Endothelial cell (in vitro differentiated cells): ENCODE data around the gene CEP41. TPM values are rescaled to one million over a fixed set of nuclear protein-coding genes. Genes with fewer than 3 reads are reported as not detected.

ENCODE experiments used
- DNase-seq: peaks from one replicate; pipeline ENCODE4 v3.0.0; 2021; ENCODE audit warnings: low spot score
- H3K27ac Mint-ChIP-seq: one replicate; pipeline ENCODE4 v1.8.0; 2021; ENCODE audit warnings: mixed read lengths, inconsistent platforms; ENCODE audit not compliant: unreplicated experiment
- H3K27me3 Mint-ChIP-seq: one replicate; pipeline ENCODE4 v1.8.0; 2021; ENCODE audit warnings: mild to moderate bottlenecking, moderate library complexity, mixed read lengths, inconsistent platforms; ENCODE audit not compliant: unreplicated experiment
- H3K36me3 Mint-ChIP-seq: one replicate; pipeline ENCODE4 v1.8.0; 2021; ENCODE audit warnings: mild to moderate bottlenecking, low read depth, mixed read lengths, inconsistent platforms; ENCODE audit not compliant: unreplicated experiment
- H3K4me1 Mint-ChIP-seq: one replicate; pipeline ENCODE4 v1.8.0; 2021; ENCODE audit warnings: mild to moderate bottlenecking, mixed read lengths, inconsistent platforms; ENCODE audit not compliant: unreplicated experiment
- H3K4me3 Mint-ChIP-seq: one replicate; pipeline ENCODE4 v1.8.0; 2021; ENCODE audit warnings: mild to moderate bottlenecking, mixed read lengths, inconsistent platforms; ENCODE audit not compliant: unreplicated experiment
- H3K9me3 Mint-ChIP-seq: one replicate; pipeline ENCODE4 v1.8.0; 2021; ENCODE audit warnings: mixed read lengths, inconsistent platforms; ENCODE audit not compliant: unreplicated experiment
- total RNA-seq: library from RNA; stranded (reverse); fragmentation: NEBNext Ultra II Directional; extraction: Animal tissue kit (Norgen Biotek cat#: 25700); gene quantifications from one replicate; pipeline ENCODE4 v1.2.1, GENCODE V29; 2021; ENCODE audit not compliant: unreplicated experiment
- TF ChIP-seq, protein P1 (sequence below): fragments of 200-600 bp; sonication (generic); IDR thresholded peaks from one replicate; pipeline ENCODE4 v1.5.0; 2021; ENCODE audit warnings: antibody characterized with exemption; ENCODE audit not compliant: unreplicated experiment

CEP41 gene
- total RNA-seq, 1 donor from 2014 or later: 14.3 TPM

GRCh38 chr7:130397051-130397757, 43.6 kb downstream of the CEP41 start:
- no peak overlapping the region for H3K4me3 Mint-ChIP-seq
- no peak overlapping the region for H3K27ac Mint-ChIP-seq
- H3K9me3 Mint-ChIP-seq: no peaks in the 10 kb centered on the region
- no peak for DNase-seq
- H3K27me3 Mint-ChIP-seq: peaks cover 4% of the 10 kb centered on the region
- TF ChIP-seq, protein P1, sequence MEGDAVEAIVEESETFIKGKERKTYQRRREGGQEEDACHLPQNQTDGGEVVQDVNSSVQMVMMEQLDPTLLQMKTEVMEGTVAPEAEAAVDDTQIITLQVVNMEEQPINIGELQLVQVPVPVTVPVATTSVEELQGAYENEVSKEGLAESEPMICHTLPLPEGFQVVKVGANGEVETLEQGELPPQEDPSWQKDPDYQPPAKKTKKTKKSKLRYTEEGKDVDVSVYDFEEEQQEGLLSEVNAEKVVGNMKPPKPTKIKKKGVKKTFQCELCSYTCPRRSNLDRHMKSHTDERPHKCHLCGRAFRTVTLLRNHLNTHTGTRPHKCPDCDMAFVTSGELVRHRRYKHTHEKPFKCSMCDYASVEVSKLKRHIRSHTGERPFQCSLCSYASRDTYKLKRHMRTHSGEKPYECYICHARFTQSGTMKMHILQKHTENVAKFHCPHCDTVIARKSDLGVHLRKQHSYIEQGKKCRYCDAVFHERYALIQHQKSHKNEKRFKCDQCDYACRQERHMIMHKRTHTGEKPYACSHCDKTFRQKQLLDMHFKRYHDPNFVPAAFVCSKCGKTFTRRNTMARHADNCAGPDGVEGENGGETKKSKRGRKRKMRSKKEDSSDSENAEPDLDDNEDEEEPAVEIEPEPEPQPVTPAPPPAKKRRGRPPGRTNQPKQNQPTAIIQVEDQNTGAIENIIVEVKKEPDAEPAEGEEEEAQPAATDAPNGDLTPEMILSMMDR: no peak
- H3K4me1 Mint-ChIP-seq: peaks cover 57% of the 10 kb centered on the region
- H3K36me3 Mint-ChIP-seq: no peaks in the 10 kb centered on the region

- Mint-ChIP-seq H3K36me3 (no peaks in the 10 kb centered on the region), H3K4me3 (no peak overlapping the region), H3K27ac (peak overlapping the region; percentile 82), H3K9me3 (no peaks in the 10 kb centered on the region), H3K4me1 (peaks cover 58% of the 10 kb centered on the region), H3K27me3 (peaks cover 4% of the 10 kb centered on the region)
- no peak for DNase-seq
- TF ChIP-seq, protein P1: no peak
Measured at GRCh38 chr7:130396109-130396508, 44.7 kb downstream of the CEP41 start.

DNA sequence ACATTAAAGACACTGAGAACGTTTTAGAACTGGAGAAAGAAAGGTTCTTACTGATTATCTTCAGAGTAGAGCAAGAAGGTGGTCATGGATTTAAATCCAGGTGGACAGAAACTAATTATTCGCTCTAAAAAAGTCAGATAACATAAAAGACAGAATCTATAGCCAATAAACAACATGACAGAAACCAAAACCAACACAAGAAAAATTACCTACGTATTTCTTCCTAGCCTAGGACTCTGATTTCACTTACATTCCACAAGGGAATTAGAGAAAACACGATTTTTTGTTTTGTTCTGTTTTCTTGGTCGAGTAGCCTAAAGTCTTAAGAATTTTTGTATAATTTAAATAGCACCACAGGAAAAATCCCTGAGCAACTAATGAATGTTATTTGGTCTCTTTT, 45.4 kb downstream of the CEP41 start:
- DNase-seq: no peak
- no peaks in the 10 kb centered on the region for H3K9me3 Mint-ChIP-seq
- peak overlapping the region; percentile 65 for H3K27ac Mint-ChIP-seq
- TF ChIP-seq, protein P1: no peak
- H3K4me1 Mint-ChIP-seq: peaks cover 58% of the 10 kb centered on the region
- H3K4me3 Mint-ChIP-seq: no peak overlapping the region
- H3K27me3 Mint-ChIP-seq: peaks cover 4% of the 10 kb centered on the region
- no peaks in the 10 kb centered on the region for H3K36me3 Mint-ChIP-seq

GRCh38 chr7:130394421-130395195, 46.2 kb downstream of the CEP41 start:
- no peak for DNase-seq
- H3K9me3 Mint-ChIP-seq: no peaks in the 10 kb centered on the region
- H3K4me1 Mint-ChIP-seq: peaks cover 58% of the 10 kb centered on the region
- H3K27me3 Mint-ChIP-seq: peaks cover 4% of the 10 kb centered on the region
- H3K36me3 Mint-ChIP-seq: no peaks in the 10 kb centered on the region
- TF ChIP-seq, protein P1: no peak
- H3K4me3 Mint-ChIP-seq: no peak overlapping the region
- peak overlapping the region; percentile 92 for H3K27ac Mint-ChIP-seq
